Choroid plexus epithelial cell (primary cell): Measurements from ENCODE around the gene STARD7.
"Not testable (repeated sequence)": the region's sequence is repeated elsewhere in the genome, so short reads cannot be mapped to it uniquely, and the experiment has no call there.

Experiments
- DNase-seq: peaks from one replicate; pipeline ENCODE4 v3.0.0-alpha.2; 2010; ENCODE audit warnings: low read depth
- H3K4me3 ChIP-seq: 2 replicates; pipeline ENCODE4 v1.5.1; 2011; ENCODE audit warnings: low read depth, mild to moderate bottlenecking, control low read depth, low read length, moderate library complexity
- TF ChIP-seq, protein P1 (sequence below): conservative IDR thresholded peaks from 2 replicates; pipeline ENCODE4 v1.5.1; 2011; ENCODE audit warnings: low read depth, mild to moderate bottlenecking, control low read depth, inconsistent platforms, low read length, moderate library complexity

The STARD7 gene

DNA sequence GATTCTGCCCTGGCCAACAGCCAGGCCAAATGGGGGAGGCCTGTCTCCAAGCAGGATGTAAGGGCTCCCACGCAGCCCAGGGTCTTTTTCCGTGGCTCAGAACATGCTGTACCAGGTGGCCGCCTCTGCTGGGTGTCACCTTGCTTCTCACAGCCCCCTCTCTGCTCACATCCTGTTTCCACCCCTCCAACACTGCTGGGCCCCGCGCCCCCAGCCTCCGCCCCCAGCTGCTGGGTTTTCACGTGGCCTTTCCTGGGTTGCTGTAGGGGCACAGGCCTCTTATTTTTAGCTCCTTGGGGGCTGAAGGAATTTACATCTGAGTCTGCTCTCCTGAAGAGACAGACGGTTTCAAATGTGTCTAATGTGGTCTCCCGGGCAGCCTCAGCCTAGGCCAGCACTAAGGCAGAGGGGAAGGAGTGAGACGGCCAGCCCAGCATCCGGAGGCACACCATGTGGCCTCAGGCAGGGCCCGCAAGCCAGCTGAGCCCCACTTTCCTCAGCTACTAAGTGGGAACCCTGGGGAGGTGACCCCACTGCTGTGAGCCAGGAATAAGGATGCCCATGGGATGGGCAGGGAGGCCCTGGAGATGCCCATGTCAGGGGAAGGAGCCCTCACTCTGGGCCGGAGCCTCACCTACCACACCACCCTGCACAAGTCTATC, 44.7 kb downstream of the STARD7 start:
- DNase-seq, result peak; percentile 55
- TF ChIP-seq, protein P1, sequence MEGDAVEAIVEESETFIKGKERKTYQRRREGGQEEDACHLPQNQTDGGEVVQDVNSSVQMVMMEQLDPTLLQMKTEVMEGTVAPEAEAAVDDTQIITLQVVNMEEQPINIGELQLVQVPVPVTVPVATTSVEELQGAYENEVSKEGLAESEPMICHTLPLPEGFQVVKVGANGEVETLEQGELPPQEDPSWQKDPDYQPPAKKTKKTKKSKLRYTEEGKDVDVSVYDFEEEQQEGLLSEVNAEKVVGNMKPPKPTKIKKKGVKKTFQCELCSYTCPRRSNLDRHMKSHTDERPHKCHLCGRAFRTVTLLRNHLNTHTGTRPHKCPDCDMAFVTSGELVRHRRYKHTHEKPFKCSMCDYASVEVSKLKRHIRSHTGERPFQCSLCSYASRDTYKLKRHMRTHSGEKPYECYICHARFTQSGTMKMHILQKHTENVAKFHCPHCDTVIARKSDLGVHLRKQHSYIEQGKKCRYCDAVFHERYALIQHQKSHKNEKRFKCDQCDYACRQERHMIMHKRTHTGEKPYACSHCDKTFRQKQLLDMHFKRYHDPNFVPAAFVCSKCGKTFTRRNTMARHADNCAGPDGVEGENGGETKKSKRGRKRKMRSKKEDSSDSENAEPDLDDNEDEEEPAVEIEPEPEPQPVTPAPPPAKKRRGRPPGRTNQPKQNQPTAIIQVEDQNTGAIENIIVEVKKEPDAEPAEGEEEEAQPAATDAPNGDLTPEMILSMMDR, result no peak
- no peak overlapping the region for H3K4me3 ChIP-seq

DNA sequence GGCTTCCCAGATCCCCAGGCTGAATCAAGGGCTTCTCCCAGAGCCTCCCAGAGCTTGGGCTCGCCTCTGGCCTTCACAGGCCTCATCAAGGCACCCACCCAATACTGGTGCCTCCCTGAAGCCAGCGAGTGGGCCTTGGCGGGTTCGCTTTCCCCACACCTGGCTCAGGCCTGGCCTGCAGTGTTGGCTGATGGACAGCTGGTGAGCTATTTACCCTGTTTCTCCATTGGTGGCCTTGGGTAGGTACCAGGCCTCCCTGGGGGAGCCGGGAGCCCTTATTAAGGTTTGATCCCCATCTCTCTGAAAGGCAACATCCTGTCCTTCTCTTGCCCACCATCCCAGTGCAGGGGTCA, 45.2 kb downstream of the STARD7 start:
- TF ChIP-seq, protein P1, result no peak

DNA sequence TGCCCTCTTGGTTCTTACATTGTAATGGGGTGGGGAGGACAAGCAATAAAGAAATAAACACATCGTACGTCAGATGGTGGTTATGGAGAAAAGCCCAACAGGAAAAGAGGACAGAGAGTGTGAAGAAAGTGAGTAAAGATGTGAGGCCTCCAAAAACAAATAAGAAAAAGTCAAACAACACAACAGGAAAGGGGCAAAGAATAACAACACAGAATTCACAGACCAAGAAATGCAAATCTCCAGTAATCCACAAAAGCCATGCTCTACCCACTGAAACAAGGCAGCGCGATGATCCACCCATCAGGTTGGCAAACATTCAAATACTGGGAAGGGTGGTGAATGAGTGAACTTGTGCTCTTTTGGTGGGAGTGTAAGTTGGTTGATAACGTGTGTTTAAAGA, 46.7 kb downstream of the STARD7 start:
- no peak overlapping the region for H3K4me3 ChIP-seq
- TF ChIP-seq, protein P1, result no peak
- DNase-seq, result peak; percentile 31

More for the DNA sequence above, 45.2 kb downstream of the STARD7 start:
- DNase-seq, result no peak
- H3K4me3 ChIP-seq, result no peak overlapping the region

DNA sequence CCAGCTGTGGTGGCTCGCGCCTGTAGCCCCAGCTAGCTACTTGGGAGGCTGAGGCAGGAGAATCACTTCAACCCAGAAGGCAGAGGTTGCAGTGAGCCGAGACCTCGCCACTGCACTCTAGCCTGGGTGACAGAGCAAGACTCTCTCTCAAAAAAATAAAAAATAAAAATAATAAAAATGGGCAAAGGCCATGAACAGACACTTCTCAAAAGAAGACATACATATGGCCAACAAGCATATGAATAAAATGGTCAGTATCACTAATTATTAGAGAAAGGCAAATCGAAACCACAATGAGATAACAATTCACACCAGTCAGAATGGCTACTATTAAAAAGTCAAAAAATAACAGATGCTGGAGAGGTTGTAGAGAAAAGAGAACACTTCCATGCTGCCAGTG, 48.3 kb downstream of the STARD7 start:
- not testable (repeated sequence) for H3K4me3 ChIP-seq, DNase-seq

DNA sequence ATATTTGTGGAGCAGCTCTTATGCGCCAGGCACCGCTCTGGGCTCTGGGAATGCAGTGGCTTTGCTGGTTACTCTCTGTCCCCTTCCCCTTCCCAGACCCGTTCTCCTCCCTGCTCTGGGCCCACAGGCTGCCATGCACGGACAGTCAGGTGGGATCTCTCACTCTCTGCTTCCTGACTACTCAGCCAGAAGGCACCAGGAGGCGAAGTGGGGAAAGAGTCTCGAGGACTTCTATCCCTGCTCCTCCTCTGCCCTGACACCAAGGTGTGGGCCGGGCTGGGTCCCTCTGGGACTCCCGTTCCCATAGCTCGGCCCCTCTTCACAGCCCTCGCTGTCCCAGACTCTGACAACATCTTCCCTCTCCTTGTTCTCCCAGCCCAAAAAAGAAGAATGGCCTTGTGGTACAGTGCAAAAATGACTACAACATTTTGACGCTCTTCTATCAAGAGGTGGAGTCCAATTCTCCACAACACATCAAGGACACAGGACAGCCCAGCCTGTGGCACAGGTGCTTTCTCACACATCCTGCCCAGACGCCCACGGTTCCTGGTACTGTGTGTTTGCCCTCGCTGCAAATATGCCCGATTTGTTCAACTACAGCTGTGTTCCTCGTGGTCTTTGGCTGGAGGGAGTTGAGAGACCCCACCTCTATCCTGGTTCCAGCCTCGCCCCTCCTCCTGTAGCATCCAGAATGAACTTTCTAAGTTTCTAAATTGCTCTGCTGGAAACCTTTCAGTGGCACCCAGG, 49.4 kb downstream of the STARD7 start:
- TF ChIP-seq, protein P1, result no peak
- no peak overlapping the region for H3K4me3 ChIP-seq
- no peak for DNase-seq

DNA sequence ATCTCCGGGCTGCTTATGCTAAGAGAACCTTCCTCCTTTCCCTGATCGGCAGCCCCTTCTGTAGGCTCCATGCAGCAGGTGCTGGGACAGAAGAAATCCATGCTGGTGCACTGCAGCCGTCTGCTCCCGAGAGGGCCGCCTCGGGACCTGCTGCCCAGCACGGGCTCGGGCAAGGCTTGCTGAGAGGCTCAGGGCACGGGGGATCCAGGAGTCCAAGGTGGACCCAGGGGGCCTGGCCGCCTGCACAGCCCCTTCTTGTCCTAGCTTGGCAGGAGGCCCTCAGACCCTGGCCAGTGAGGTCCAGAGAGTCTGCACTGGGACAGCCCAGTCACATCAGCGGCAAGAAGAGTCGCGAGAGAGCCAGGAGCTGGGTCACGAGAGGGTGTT, 50.1 kb downstream of the STARD7 start:
- no peak overlapping the region for H3K4me3 ChIP-seq
- TF ChIP-seq, protein P1, result no peak
- DNase-seq, result no peak

DNA sequence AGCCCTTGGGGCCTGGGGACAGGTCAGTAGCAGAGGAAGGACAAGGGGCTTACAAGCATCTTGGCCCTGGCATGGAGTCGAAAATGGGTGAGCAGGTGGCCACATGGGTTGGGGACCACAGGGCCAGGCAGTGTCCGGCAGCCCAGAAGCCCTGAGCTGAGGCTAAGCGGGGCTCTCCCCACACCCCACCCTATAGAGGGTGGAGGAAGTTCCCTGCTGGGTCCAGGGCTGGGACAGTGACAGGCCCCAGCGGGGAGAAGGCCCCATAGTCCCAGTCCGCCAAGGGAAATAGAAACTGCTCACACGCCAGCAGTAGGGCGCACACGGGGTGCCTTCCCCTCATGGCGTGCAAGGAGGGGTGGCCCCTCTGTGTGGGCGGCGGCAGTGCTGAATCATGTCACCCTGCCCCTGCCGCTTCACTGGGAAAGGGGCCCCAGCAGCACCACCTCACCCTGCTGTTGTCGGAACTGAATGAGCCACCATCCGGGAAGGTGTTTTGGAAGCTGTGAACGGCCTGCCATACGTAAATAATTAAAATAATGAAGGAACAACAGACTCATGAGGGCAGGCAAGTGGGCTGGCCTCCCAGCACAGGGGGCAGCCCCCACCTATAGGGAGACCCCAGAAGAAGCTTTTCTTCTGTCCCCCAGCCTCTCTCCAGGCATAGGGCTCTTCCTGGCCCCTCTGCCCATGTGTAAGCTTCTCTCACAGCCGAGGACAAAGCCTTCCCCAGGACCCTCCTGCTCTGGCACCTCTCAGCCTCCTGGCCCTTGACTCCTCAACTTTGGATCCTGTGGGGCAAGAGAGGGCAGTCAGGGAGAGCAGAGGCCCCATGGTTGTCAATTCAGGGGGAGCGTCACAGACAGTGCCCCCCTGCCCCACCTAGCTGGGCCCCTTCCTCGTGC, 50.7 kb downstream of the STARD7 start:
- H3K4me3 ChIP-seq, result peak overlapping the region; percentile 11
- TF ChIP-seq, protein P1, result no peak
- peak; percentile 52 for DNase-seq
